HG02610 (cell line): ENCODE measurements around the gene ZNF420.
A peak's percentile ranks its signal among the peaks of the same experiment; 100 is the strongest.
"Not testable (repeated sequence)": the region's sequence is repeated elsewhere in the genome, so short reads cannot be mapped to it uniquely, and the experiment has no call there.

ENCODE experiments used
- ATAC-seq: cut with Tn5 transposase; IDR thresholded peaks from one replicate; pipeline ENCODE4 v1.9.1; 2021; ENCODE audit warnings: mild to moderate bottlenecking, moderate library complexity; ENCODE audit not compliant: unreplicated experiment

ZNF420 gene

GRCh38 chr19:37077934-37078716 lies at the start of gene ZNF420:
Gene ZNF420 (plus strand): TSS chr19:37078433. CDS start chr19:37089119, 10,686 bp downstream.
- peak; percentile 93 for ATAC-seq

GRCh38 chr19:37045140-37045539 lies 33.1 kb upstream of the ZNF420 start:
- no peak for ATAC-seq

GRCh38 chr19:37055330-37055729 lies 22.9 kb upstream of the ZNF420 start:
- no peak for ATAC-seq

- no peak for ATAC-seq
These were observed 21.5 kb upstream of the ZNF420 start for GRCh38 chr19:37056776-37057175.

GRCh38 chr19:37059142-37059541 lies 19.1 kb upstream of the ZNF420 start:
- ATAC-seq, result no peak

- not testable (repeated sequence) for ATAC-seq
These were observed 13.3 kb upstream of the ZNF420 start for GRCh38 chr19:37064886-37065285.

- no peak for ATAC-seq
These were observed 4.1 kb upstream of the ZNF420 start for GRCh38 chr19:37074111-37074510.

GRCh38 chr19:37074819-37075362 lies 3.3 kb upstream of the ZNF420 start:
- ATAC-seq, result no peak

GRCh38 chr19:37076524-37076923 lies 1.7 kb upstream of the ZNF420 start:
- ATAC-seq, result not testable (repeated sequence)

- no peak for ATAC-seq
These were observed 716 bp upstream of the ZNF420 start for GRCh38 chr19:37077501-37077933.

GRCh38 chr19:37078717-37079032 lies 442 bp downstream of the ZNF420 start:
- no peak for ATAC-seq

- ATAC-seq, result no peak
These were observed 1.0 kb downstream of the ZNF420 start for GRCh38 chr19:37079238-37079637.

GRCh38 chr19:37082307-37082706 lies 4.1 kb downstream of the ZNF420 start:
- no peak for ATAC-seq

- ATAC-seq, result no peak
These were observed 8.9 kb downstream of the ZNF420 start for GRCh38 chr19:37087110-37087509.

- ATAC-seq, result no peak
These were observed 17.6 kb downstream of the ZNF420 start for GRCh38 chr19:37095859-37096258.

GRCh38 chr19:37098570-37098969 lies 20.3 kb downstream of the ZNF420 start:
- no peak for ATAC-seq

GRCh38 chr19:37104135-37104534 lies 25.9 kb downstream of the ZNF420 start:
- not testable (repeated sequence) for ATAC-seq

- ATAC-seq, result not testable (repeated sequence)
These were observed 33.5 kb downstream of the ZNF420 start for GRCh38 chr19:37111753-37112152.

- ATAC-seq, result no peak
These were observed 35.8 kb downstream of the ZNF420 start for GRCh38 chr19:37114001-37114400.

- ATAC-seq, result not testable (repeated sequence)
These were observed 43.9 kb downstream of the ZNF420 start for GRCh38 chr19:37122093-37122492.

GRCh38 chr19:37127999-37128820 lies 50.0 kb downstream of the ZNF420 start:
- ATAC-seq, result no peak

GRCh38 chr19:37128821-37129177 lies 50.6 kb downstream of the ZNF420 start:
- ATAC-seq, result no peak
